Epithelial cell of proximal tubule (primary cell): ENCODE results near the gene SCUBE2. TPM values are rescaled to one million over a fixed set of nuclear protein-coding genes. Genes with fewer than 3 reads are reported as not detected.
A peak's percentile ranks its signal among the peaks of the same experiment; 100 is the strongest.

ENCODE experiments used
- DNase-seq: peaks from one replicate; pipeline ENCODE4 v3.0.0-alpha.2; 2011; ENCODE audit warnings: low read depth
- H3K4me3 ChIP-seq: 2 replicates; pipeline ENCODE4 v1.5.1; 2011; ENCODE audit warnings: low read depth, mild to moderate bottlenecking, low read length
- CTCF ChIP-seq: conservative IDR thresholded peaks from 2 replicates; pipeline ENCODE4 v1.5.1; 2012; ENCODE audit warnings: low read depth, mild to moderate bottlenecking, low read length
- total RNA-seq: library from RNA; depleted of rRNA; stranded (reverse); fragments of >200 nt; gene quantifications from 2 replicates; pipeline ENCODE4 v1.2.3, GENCODE V29; 2015

The SCUBE2 gene
- total RNA-seq, 1 donor from 2014 or later = 0.17 TPM

- H3K4me3 ChIP-seq = no peak overlapping the region
- no peak for DNase-seq
- no peak for TF ChIP-seq CTCF
These were observed 48.9 kb downstream of the SCUBE2 start for GRCh38 chr11:9042488-9042887.

GRCh38 chr11:9041747-9042146 is 49.7 kb downstream of the SCUBE2 start:
- DNase-seq = no peak
- no peak overlapping the region for H3K4me3 ChIP-seq
- TF ChIP-seq CTCF = no peak

- DNase-seq = no peak
- no peak for TF ChIP-seq CTCF
- no peak overlapping the region for H3K4me3 ChIP-seq
These were observed 51.0 kb downstream of the SCUBE2 start for GRCh38 chr11:9040410-9040809.

- no peak overlapping the region for H3K4me3 ChIP-seq
- TF ChIP-seq CTCF = no peak
- no peak for DNase-seq
These were observed 51.5 kb downstream of the SCUBE2 start for GRCh38 chr11:9039863-9040262.

- TF ChIP-seq CTCF = no peak
- H3K4me3 ChIP-seq = no peak overlapping the region
These were observed 52.2 kb downstream of the SCUBE2 start for GRCh38 chr11:9039198-9039597.

DNA sequence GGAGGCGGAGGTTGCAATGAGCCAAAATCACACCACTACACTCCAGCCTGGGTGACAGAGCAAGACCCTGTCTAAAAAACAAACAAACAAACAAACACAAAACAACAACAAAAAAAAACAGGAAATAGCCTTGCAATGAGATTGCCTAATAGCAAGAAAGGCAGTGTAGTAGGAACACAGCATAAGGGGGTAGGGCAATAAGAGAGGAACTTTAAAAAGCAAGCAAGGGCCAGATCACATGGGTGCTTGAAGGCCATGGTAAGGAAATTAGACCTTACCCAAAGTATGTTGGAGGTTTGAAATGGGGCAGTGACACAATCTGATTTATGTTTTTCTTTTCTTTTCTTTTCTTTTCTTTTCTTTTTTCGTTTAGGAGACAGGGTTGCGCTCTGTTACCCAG is 52.9 kb downstream of the SCUBE2 start:
- TF ChIP-seq CTCF = no peak
- DNase-seq = no peak
- no peak overlapping the region for H3K4me3 ChIP-seq

More at GRCh38 chr11:9039198-9039597, 52.2 kb downstream of the SCUBE2 start:
- peak; percentile 93 for DNase-seq

DNA sequence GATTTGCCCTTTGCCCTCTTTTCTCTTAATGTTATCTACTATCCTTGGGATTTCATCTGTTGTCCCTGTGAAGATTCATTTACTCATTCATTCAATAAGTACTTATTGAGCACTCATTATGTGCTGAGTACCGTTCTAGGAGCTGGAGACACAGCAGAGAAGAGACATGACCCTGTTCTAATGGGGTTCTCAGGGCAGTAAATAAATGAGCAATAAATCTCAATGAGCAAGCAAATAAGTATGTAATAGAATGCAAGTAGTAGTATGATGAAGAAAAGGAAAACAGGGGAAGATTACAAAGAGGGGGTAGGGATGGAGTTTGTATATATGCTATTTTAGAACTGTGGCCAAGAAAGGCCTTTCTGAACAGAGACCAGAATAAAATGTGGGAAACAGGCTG is 53.4 kb downstream of the SCUBE2 start:
- H3K4me3 ChIP-seq = no peak overlapping the region
- TF ChIP-seq CTCF = no peak
- no peak for DNase-seq
